Kidney capillary endothelial cell (primary cell): ENCODE results near the gene CCDC33.

Experiments used
- DNase-seq: peaks from one replicate; pipeline ENCODE4 v3.0.0-alpha.2; 2018; ENCODE audit warnings: low spot score

CCDC33 gene

GRCh38 chr15:74208901-74209559 lies 27.1 kb upstream of the CCDC33 start:
- DNase-seq = no peak

GRCh38 chr15:74209560-74209958 lies 26.6 kb upstream of the CCDC33 start:
- no peak for DNase-seq

- no peak for DNase-seq
Observed at GRCh38 chr15:74209997-74210671, 26.0 kb upstream of the CCDC33 start.

GRCh38 chr15:74210729-74211128 lies 25.4 kb upstream of the CCDC33 start:
- no peak for DNase-seq

- DNase-seq = no peak
Observed at GRCh38 chr15:74211656-74212055, 24.5 kb upstream of the CCDC33 start.

GRCh38 chr15:74212494-74212893 lies 23.6 kb upstream of the CCDC33 start:
- no peak for DNase-seq

- DNase-seq = no peak
Observed at GRCh38 chr15:74213858-74214284, 22.3 kb upstream of the CCDC33 start.

GRCh38 chr15:74214324-74215021 lies 21.7 kb upstream of the CCDC33 start:
- no peak for DNase-seq

- no peak for DNase-seq
Observed at GRCh38 chr15:74215958-74216357, 20.2 kb upstream of the CCDC33 start.

- no peak for DNase-seq
Observed at GRCh38 chr15:74216949-74217348, 19.2 kb upstream of the CCDC33 start.

- DNase-seq = no peak
Observed at GRCh38 chr15:74217907-74218885, 17.9 kb upstream of the CCDC33 start.

GRCh38 chr15:74220475-74221248 lies 15.5 kb upstream of the CCDC33 start:
- DNase-seq = no peak

- no peak for DNase-seq
Observed at GRCh38 chr15:74221399-74222239, 14.5 kb upstream of the CCDC33 start.

- DNase-seq = no peak
Observed at GRCh38 chr15:74222240-74223119, 13.6 kb upstream of the CCDC33 start.

- DNase-seq = no peak
Observed at GRCh38 chr15:74225928-74226327, 10.2 kb upstream of the CCDC33 start.

- DNase-seq = no peak
Observed at GRCh38 chr15:74226761-74227540, 9.2 kb upstream of the CCDC33 start.

- no peak for DNase-seq
Observed at GRCh38 chr15:74227968-74228722, 8.0 kb upstream of the CCDC33 start.

- no peak for DNase-seq
Observed at GRCh38 chr15:74228723-74229081, 7.4 kb upstream of the CCDC33 start.
